Activated T-cell treated with anti-CD3 and anti-CD28 coated beads, Interleukin-2, amount 50 U/mL, for 4 hours (primary cell): Measurements from ENCODE around the gene LTA4H. TPM values are rescaled to one million over a fixed set of nuclear protein-coding genes. Genes with fewer than 3 reads are reported as not detected.

ENCODE experiments used
- ATAC-seq, 2 donors: fragments of 200-7000 bp; cut with Tn5 transposase; one replicate each; pipeline ENCODE4 v1.10.0; 2021
- DNase-seq: peaks from one replicate; pipeline ENCODE4 v3.0.0-alpha.2; 2020
- H3K27me3 Mint-ChIP-seq: one replicate; pipeline ENCODE4 v1.8.0; 2021; ENCODE audit warnings: low read depth, mixed read lengths
- H3K36me3 Mint-ChIP-seq: one replicate; pipeline ENCODE4 v1.8.0; 2022; ENCODE audit warnings: mixed read lengths; ENCODE audit not compliant: insufficient read depth
- H3K4me1 Mint-ChIP-seq: one replicate; pipeline ENCODE4 v1.8.0; 2021; ENCODE audit warnings: low read depth, mixed read lengths
- H3K4me3 Mint-ChIP-seq: one replicate; pipeline ENCODE4 v1.8.0; 2021; ENCODE audit warnings: mild to moderate bottlenecking, moderate library complexity, mixed read lengths
- H3K9me3 Mint-ChIP-seq: one replicate; pipeline ENCODE4 v1.8.0; 2021; ENCODE audit warnings: mixed read lengths
- total RNA-seq, 3 donors: library from RNA; stranded (reverse); gene quantifications; one replicate each; pipeline ENCODE4 v1.2.1, GENCODE V29; 2021

LTA4H gene
- total RNA-seq, 3 donors from 2014 or later, result 65.1 to 82.7 (median 78.7) TPM

GRCh38 chr12:95996034-95996658, 39.2 kb downstream of the LTA4H start, which contains the start of gene HAL:
Gene HAL, minus strand, starts transcription at chr12:95996344. Its CDS starts 434 bp downstream, at chr12:95995910.
- H3K4me1 Mint-ChIP-seq, result peaks cover 4% of the 10 kb centered on the region
- no peaks in the 10 kb centered on the region for H3K9me3 Mint-ChIP-seq
- H3K4me3 Mint-ChIP-seq, result no peak within 1 kb of the TSS
- no peak for DNase-seq
- peaks cover 17% of the 10 kb centered on the region for H3K36me3 Mint-ChIP-seq
- no peaks in the 10 kb centered on the region for H3K27me3 Mint-ChIP-seq
- ATAC-seq, result no peak

- H3K27me3 Mint-ChIP-seq, result no peaks in the 10 kb centered on the region
- no peak for DNase-seq
- ATAC-seq, result no peak
- peaks cover 4% of the 10 kb centered on the region for H3K4me1 Mint-ChIP-seq
- H3K36me3 Mint-ChIP-seq, result peaks cover 13% of the 10 kb centered on the region
- H3K4me3 Mint-ChIP-seq, result no peak overlapping the region
- no peaks in the 10 kb centered on the region for H3K9me3 Mint-ChIP-seq
Measured at GRCh38 chr12:95995238-95996031, 40.0 kb downstream of the LTA4H start.

GRCh38 chr12:95994476-95994875, 40.9 kb downstream of the LTA4H start:
- Mint-ChIP-seq H3K27me3 (no peaks in the 10 kb centered on the region), H3K36me3 (peaks cover 10% of the 10 kb centered on the region), H3K4me3 (no peak overlapping the region), H3K9me3 (no peaks in the 10 kb centered on the region), H3K4me1 (peaks cover 4% of the 10 kb centered on the region)
- no peak for ATAC-seq
- no peak for DNase-seq

GRCh38 chr12:95993907-95994306, 41.5 kb downstream of the LTA4H start:
- peaks cover 10% of the 10 kb centered on the region for H3K36me3 Mint-ChIP-seq
- H3K4me3 Mint-ChIP-seq, result no peak overlapping the region
- ATAC-seq, result no peak
- H3K9me3 Mint-ChIP-seq, result no peaks in the 10 kb centered on the region
- H3K4me1 Mint-ChIP-seq, result peaks cover 4% of the 10 kb centered on the region
- no peaks in the 10 kb centered on the region for H3K27me3 Mint-ChIP-seq
- DNase-seq, result no peak

- DNase-seq (no peak), ATAC-seq (no peak)
- peaks cover 6% of the 10 kb centered on the region for H3K36me3 Mint-ChIP-seq
- H3K27me3 Mint-ChIP-seq, result no peaks in the 10 kb centered on the region
- no peaks in the 10 kb centered on the region for H3K9me3 Mint-ChIP-seq
- H3K4me3 Mint-ChIP-seq, result no peak overlapping the region
- H3K4me1 Mint-ChIP-seq, result no peaks in the 10 kb centered on the region
Measured at GRCh38 chr12:95990136-95990535, 45.3 kb downstream of the LTA4H start.

GRCh38 chr12:95989504-95990123, 45.8 kb downstream of the LTA4H start:
- Mint-ChIP-seq H3K4me3 (no peak overlapping the region), H3K36me3 (peaks cover 3% of the 10 kb centered on the region), H3K4me1 (no peaks in the 10 kb centered on the region), H3K27me3 (no peaks in the 10 kb centered on the region), H3K9me3 (no peaks in the 10 kb centered on the region)
- DNase-seq, result no peak
- ATAC-seq, result no peak

- Mint-ChIP-seq H3K27me3 (no peaks in the 10 kb centered on the region), H3K36me3 (no peaks in the 10 kb centered on the region), H3K4me1 (no peaks in the 10 kb centered on the region), H3K9me3 (no peaks in the 10 kb centered on the region), H3K4me3 (no peak overlapping the region)
- no peak for ATAC-seq
- no peak for DNase-seq
Measured at GRCh38 chr12:95988506-95989275, 46.7 kb downstream of the LTA4H start.

GRCh38 chr12:95986635-95987570, 48.5 kb downstream of the LTA4H start:
- no peak overlapping the region for H3K4me3 Mint-ChIP-seq
- DNase-seq, result no peak
- no peak for ATAC-seq
- no peaks in the 10 kb centered on the region for H3K4me1 Mint-ChIP-seq
- H3K27me3 Mint-ChIP-seq, result no peaks in the 10 kb centered on the region
- H3K36me3 Mint-ChIP-seq, result no peaks in the 10 kb centered on the region
- H3K9me3 Mint-ChIP-seq, result no peaks in the 10 kb centered on the region

GRCh38 chr12:95984682-95985081, 50.7 kb downstream of the LTA4H start:
- DNase-seq (no peak), ATAC-seq (no peak)
- Mint-ChIP-seq H3K4me1 (no peaks in the 10 kb centered on the region), H3K9me3 (no peaks in the 10 kb centered on the region), H3K27me3 (no peaks in the 10 kb centered on the region), H3K36me3 (no peaks in the 10 kb centered on the region), H3K4me3 (no peak overlapping the region)

GRCh38 chr12:95982602-95983001, 52.8 kb downstream of the LTA4H start:
- Mint-ChIP-seq H3K9me3 (no peaks in the 10 kb centered on the region), H3K27me3 (no peaks in the 10 kb centered on the region), H3K4me1 (no peaks in the 10 kb centered on the region), H3K4me3 (no peak overlapping the region), H3K36me3 (no peaks in the 10 kb centered on the region)
- no peak for ATAC-seq
- no peak for DNase-seq

- Mint-ChIP-seq H3K27me3 (no peaks in the 10 kb centered on the region), H3K36me3 (no peaks in the 10 kb centered on the region), H3K9me3 (no peaks in the 10 kb centered on the region), H3K4me3 (no peak overlapping the region), H3K4me1 (no peaks in the 10 kb centered on the region)
- no peak for DNase-seq
- no peak for ATAC-seq
Measured at GRCh38 chr12:95980437-95980836, 55.0 kb downstream of the LTA4H start.

GRCh38 chr12:95978774-95979173, 56.6 kb downstream of the LTA4H start:
- no peak overlapping the region for H3K4me3 Mint-ChIP-seq
- H3K36me3 Mint-ChIP-seq, result no peaks in the 10 kb centered on the region
- H3K27me3 Mint-ChIP-seq, result no peaks in the 10 kb centered on the region
- DNase-seq, result no peak
- H3K9me3 Mint-ChIP-seq, result no peaks in the 10 kb centered on the region
- H3K4me1 Mint-ChIP-seq, result no peaks in the 10 kb centered on the region
- no peak for ATAC-seq

- no peaks in the 10 kb centered on the region for H3K9me3 Mint-ChIP-seq
- no peaks in the 10 kb centered on the region for H3K27me3 Mint-ChIP-seq
- H3K36me3 Mint-ChIP-seq, result no peaks in the 10 kb centered on the region
- DNase-seq (no peak), ATAC-seq (no peak)
- no peaks in the 10 kb centered on the region for H3K4me1 Mint-ChIP-seq
- no peak overlapping the region for H3K4me3 Mint-ChIP-seq
Measured at GRCh38 chr12:95978351-95978750, 57.0 kb downstream of the LTA4H start.
